GM10847 (cell line): Measurements from ENCODE around the gene BIRC3.

Experiments
- POLR2A ChIP-seq: IDR thresholded peaks from 2 replicates; pipeline ENCODE4 v1.6.1; 2011; ENCODE audit not compliant: insufficient read length; ENCODE audit errors: extremely low read depth

The BIRC3 gene

DNA sequence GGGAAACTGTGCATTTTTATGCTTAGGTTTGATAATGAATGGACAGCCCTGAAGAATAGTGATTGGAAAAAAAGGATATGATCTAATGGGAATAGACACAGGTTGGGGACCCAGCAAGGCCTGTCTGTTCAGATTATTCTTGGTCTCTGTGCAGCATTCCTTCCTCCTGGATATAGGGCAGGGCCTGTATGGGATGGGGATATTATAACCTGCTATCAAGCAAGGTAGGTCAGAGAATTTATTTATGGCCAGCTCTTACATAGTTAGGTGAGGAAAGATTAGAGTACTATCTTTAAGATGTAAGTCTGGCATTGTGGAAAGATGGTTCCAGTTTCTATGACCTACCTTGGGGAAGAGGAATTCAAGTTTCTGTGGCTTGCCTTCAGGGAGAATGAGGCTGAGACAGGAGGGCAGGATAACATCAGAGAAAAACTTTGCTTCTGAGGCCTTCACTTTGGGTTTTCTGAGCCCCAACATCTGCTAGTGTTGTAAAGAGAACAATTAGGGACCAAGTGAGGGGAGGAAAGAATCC is 21.3 kb downstream of the BIRC3 start:
- no peak for TF ChIP-seq POLR2A

DNA sequence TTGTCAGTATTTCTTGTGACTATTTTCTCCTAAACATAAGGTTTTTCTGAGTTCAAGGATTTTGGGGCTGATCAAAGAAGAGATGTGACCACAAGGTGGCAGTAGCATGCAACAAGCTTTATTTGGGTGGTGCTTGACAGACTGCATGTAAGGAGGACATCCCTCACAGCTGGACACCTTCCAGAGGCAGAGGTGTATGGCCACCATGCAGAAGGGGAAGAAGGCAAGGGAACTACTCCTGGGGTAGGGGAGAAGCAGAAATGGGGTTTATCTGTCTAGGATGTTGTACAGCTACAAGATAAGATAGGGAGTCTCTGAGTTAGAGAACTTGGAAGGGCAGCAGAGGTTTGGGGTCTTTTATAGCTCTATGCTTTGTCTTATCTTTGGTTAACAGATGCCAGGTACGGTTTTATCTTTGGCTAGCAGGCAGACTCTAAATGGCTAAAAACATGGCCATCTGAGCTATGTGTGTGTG is 24.6 kb downstream of the BIRC3 start:
- TF ChIP-seq POLR2A = no peak

DNA sequence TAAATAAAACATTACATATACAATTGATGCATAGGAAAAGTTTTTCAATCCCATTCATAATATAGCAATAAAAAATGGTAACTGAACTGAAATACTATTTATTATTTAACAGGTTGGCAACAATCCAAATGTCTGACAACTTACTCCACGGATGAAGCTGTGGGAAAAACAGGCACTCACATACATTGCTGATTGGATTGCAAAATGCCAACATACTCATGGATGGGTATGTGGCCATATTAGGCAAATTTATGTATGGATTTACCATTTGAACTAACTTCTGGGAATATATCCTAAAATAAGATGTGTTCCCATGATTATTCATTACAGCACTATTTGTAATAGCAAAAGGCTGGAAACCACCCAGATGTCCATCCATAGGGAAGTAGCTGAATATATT is 26.5 kb downstream of the BIRC3 start:
- no peak for TF ChIP-seq POLR2A

DNA sequence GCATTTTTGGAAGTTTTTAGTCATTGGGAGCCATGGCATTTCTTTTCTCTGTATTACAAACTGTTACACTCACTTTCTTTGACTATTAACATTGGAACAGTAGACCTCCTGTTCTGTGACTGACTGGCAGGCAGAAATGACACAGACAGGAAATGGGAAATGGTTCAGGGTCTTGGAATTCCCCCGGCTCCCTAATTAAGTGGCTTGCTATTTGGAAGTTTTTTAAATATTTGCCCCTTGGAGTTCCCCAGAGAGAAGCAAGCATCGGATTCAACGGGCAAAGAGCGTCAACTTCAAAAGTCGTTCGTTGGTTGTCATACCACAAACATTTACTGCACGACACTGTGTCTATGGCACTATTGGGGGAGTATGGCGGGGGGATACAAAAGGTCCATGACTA is 28.6 kb downstream of the BIRC3 start:
- TF ChIP-seq POLR2A = no peak

DNA sequence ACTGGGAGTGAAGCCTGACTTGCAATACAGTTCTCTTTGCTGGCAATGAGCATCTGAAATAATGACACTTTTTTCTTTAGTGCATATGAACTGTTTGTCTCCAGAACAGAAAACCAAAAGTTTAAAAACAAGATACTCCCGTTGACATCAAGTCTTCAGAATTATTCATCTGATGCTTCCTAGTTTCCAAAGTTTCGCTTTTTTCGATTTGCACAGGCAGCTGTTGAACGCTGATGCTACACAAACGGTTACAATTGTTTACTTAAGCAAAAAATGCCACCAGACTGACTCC is 29.1 kb downstream of the BIRC3 start:
- no peak for TF ChIP-seq POLR2A

DNA sequence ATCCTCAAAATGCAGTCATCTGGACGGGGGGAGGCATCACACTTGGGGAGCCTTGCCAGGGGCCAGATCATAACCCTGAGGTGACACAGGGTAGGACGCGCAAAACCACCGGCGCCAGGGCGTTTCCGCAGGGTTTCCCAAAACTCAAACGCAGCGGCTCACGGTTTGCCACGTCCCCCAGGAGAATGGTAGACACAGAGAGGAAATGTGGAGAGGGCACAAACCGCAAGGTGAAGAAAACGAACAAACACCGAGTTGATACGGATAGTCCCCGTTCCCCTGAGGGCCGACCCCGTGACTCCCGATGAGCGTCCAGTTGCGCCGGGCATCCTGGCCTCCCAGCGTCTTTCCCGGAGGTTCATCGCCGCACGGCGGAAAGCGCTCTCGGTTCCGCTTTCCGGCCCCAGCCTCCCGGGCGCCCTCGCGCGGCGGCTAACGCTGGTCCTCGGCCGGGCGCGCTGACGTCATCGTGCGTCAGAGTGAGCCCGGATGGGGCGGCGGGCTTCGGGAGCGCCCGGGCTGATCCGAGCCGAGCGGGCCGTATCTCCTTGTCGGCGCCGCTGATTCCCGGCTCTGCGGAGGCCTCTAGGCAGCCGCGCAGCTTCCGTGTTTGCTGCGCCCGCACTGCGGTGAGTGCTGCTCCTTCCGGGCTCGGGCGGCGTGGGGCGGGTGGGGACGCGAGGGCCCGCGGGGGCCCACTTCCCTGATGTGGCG is 29.6 kb downstream of the BIRC3 start, which contains the start of gene BIRC2:
TSS of gene BIRC2 (plus strand) at position 467 of the 714 bp plus-strand sequence. CDS start 2,641 bp downstream, outside the sequence.
- peak; percentile 79 for TF ChIP-seq POLR2A

DNA sequence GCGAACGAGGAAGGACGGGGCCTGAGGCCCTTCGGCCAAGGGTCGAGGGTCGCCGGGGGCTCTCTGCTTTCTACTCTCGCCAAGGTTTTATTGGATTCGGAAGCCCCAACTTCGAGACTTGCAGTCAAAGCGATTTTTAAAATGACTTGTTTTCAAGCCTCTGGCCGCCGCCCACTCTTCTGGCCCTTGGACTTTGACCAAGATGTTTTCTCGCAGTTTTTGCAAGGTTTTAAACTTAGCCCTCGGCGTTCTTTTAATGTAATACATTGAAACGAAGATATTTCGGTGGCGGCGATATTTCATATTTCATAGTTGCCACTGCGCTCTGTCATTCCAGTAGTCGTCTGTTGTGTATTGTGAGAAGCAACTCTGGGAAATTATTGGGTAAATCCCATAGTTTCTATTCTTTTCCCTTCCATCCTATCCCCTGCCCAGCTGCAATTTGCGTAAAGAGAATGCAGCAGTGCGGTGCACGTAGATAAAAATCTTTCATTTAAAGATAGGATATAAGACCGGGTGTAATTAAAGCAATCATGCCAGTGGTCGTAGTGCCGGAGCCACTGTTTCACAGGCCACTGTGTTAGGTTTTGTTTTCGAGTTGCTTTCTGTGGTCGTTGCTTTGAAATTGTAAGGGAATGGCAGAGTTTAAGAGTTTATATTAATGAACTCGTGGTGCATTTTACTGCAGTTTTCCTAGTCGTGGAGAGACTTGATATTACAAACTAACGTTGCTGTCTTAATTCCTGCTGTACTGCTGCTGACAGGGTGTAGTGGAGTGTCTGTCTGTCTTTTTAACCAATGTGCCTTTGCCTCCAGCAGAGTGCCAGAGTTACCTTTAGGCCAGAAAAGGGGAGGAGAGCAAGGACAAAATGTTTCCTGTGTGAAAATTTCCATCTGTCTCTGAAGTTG is 30.4 kb downstream of the BIRC3 start:
- no peak for TF ChIP-seq POLR2A

DNA sequence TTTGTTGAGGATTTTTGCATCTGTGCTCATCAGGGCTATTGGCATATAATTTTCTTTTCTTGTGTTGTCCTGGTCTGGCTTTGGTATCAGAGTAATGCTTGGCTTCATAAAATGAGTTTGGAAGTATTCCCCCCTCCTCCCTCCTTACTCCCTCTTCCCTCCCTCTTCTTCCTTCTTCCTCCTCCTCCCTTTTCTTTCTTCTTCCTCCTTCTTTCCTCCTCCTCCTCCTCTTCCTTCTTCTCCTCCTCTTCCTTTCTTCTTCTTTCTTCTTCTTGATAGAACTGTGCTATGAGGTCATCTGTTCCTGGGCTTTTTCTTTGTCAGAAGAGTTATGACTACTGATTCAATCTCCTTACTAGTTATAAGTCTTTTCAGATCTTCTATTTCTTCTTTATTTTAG is 39.8 kb downstream of the BIRC3 start:
- no peak for TF ChIP-seq POLR2A

DNA sequence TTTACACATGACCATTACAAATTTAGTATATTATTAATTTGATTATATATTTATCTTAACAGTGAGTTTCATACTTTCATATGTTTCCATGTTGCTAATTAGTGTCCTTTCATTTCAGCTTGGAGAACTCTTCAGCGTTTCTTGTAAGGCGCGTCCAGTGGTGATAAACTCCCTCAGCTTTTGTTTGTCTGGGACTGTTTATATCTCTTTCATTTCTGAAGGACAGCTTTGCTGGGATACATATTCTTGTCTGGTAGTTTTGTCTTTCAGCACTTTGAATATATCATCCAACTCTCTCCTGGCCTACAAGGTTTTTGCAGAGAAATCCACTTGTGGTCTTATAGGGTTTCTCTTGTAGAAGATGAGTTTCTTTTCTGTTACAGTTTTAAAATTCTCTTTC is 42.1 kb downstream of the BIRC3 start:
- no peak for TF ChIP-seq POLR2A

DNA sequence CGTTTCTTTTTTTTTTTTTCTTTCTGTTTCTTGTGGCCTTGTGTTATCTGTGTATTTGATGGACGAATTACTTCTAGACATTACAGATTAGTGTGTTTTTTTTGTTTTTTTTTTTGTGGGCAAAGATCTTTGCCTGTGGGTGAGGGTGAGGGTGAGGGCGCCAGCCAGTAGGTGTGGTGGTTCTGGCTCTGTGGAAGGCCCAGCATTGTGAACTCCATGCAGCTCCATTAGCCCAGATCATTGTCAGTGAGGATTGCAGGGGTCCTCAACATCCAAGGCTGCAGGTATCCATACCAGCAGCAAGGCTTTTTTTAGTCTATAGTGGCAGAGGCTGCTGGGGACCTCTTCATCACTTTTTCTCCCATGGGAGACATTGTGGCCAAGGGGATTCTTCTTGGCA is 43.4 kb downstream of the BIRC3 start:
- no peak for TF ChIP-seq POLR2A

DNA sequence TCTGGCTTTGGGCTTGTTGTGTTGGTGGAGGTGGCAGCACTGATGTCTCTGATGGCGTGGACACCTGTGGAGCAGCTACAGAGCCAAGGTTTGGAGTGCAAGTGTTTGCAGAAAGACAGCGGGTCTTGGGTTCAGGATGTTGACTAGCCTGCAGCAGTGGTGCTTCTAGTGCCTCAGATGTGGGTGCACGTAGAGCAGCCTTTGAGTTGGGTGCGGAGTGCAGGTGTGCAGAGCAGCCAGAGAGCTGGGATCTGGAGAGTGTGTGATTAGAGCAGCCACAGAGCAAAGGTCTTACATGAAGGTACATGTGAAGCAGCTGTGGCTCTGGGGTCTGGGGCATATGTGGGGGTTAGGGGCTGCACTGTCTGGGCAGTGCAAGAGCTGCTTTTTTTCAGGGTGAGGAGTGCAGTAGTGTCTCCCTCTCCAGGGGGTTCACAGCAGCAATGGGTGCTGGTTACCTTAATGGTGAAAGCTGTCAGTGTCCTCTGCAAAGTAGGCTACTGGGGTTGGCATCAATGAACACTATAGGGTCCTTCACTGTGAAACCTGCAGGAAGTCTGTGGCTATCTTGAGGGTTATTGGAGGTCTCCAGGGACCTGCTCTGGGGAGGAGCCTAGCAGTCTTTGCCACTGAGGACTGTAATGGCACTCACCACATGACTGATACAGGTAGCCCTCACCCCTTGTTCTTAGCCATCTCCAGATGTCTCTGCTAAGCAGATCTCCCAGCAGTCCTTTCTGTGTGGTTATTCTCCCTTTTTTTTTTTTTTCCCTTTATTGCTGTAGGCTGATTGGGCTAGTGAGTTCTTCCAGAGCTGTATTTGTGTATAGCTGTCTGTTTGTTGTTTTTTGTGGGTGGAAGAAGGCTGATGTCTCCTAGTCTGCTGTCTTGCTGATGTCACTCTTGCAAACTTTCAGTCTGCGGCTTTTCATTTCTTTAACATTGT is 44.1 kb downstream of the BIRC3 start:
- TF ChIP-seq POLR2A = no peak

DNA sequence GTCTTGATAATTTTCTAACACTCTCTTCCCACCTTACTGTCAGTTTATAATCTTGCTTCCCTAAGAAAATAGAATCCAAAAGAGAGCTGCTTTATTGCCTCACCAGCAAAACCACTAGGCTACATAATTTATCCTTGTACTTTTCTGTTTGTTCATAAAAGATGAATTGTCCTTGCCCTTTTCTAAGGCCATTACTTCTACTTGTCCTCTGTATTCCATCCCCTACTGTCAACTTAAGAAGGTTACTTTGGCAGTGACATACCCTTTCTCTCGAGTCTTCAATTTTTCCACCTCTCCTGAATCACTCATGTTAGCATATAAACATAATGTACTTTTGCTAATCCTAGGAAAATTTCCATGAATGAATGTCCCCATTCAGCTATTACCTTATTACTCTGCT is 47.7 kb downstream of the BIRC3 start:
- TF ChIP-seq POLR2A = no peak

DNA sequence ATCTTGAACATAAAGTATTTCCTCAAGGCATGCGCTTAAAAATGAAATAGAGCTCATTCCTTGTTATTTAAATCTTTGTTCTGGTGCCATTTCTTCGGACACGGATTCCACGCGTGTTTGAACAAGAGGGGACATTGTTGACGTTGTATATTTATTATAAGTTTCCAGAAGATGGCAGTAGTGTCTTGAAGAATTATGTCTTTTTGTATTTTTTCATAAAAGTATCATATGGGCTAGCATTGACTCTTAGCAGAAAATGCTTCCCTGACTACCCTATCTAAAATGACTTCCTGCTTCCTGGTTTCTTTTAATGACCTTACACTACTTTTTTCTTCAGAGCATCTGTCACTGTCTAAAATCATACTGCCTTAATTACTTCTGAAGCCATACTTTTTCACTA is 50.1 kb downstream of the BIRC3 start:
- TF ChIP-seq POLR2A = no peak

DNA sequence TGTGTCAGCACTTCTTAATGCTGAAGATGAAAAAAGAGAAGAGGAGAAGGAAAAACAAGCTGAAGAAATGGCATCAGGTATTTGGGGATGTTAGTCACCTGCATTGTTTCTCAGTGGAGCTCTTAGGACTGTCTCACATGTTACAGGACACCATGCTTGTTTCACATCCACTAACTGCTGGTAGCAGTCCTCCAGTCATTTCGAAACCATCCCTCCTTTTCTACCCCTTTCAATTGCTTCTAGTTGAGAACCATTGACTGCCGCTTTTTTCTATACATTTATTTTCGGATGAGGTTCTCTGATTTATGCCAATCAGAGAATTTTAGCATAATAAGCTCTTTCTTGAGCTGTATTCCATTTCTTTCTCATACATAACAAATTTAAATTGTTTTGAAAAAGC is 51.2 kb downstream of the BIRC3 start:
- TF ChIP-seq POLR2A = no peak
